Activated T-cell treated with anti-CD3 and anti-CD28 coated beads, Interleukin-2, amount 50 U/mL, for 72 hours (primary cell): ENCODE results near the gene CHSY3. TPM values are rescaled to one million over a fixed set of nuclear protein-coding genes. Genes with fewer than 3 reads are reported as not detected.

Experiments
- ATAC-seq, 2 donors: fragments of 150-1000 bp; cut with Tn5 transposase; replicated peaks in 1 of 2; 2 replicates each; pipeline ENCODE4 v1.10.0; 2021; ENCODE audit warnings: moderate library complexity in 2 of 2, mild to moderate bottlenecking in 1 of 2
- DNase-seq, 2 donors: peaks; one replicate each; pipeline ENCODE4 v3.0.0; 2021 to 2022; ENCODE audit warnings: mixed read lengths in 1 of 2
- H3K27ac Mint-ChIP-seq: one replicate; pipeline ENCODE4 v1.8.0; 2022; ENCODE audit warnings: mild to moderate bottlenecking, moderate library complexity, mixed read lengths
- H3K27me3 Mint-ChIP-seq: one replicate; pipeline ENCODE4 v1.8.0; 2022; ENCODE audit warnings: low read depth, mixed read lengths
- H3K36me3 Mint-ChIP-seq, 2 donors: one replicate each; pipeline ENCODE4 v1.8.0; 2022; ENCODE audit warnings: mixed read lengths in 2 of 2, mild to moderate bottlenecking in 1 of 2; ENCODE audit not compliant: insufficient read depth in 2 of 2
- H3K4me1 Mint-ChIP-seq: one replicate; pipeline ENCODE4 v1.8.0; 2022; ENCODE audit warnings: low read depth, mixed read lengths
- H3K4me3 Mint-ChIP-seq, 2 donors: one replicate each; pipeline ENCODE4 v1.8.0; 2022; ENCODE audit warnings: mild to moderate bottlenecking in 2 of 2, mixed read lengths in 2 of 2, moderate library complexity in 2 of 2
- H3K9me3 Mint-ChIP-seq, 2 donors: one replicate each; pipeline ENCODE4 v1.8.0; 2022; ENCODE audit warnings: mixed read lengths in 2 of 2
- total RNA-seq, 2 donors: library from RNA; stranded (reverse); gene quantifications; one replicate each; pipeline ENCODE4 v1.2.3, GENCODE V29; 2022

The CHSY3 gene
- total RNA-seq, 2 donors from 2014 or later, result not detected

- Mint-ChIP-seq H3K36me3 (no peaks in the 10 kb centered on the region), H3K4me3 (no peak overlapping the region), H3K4me1 (no peaks in the 10 kb centered on the region), H3K9me3 (peaks cover 6 to 11% of the 10 kb centered on the region in 2 donors), H3K27ac (no peak overlapping the region), H3K27me3 (no peaks in the 10 kb centered on the region)
- DNase-seq (no peak), ATAC-seq (no peak)
Observed at GRCh38 chr5:130017173-130017572, 112.9 kb downstream of the CHSY3 start.

- Mint-ChIP-seq H3K4me3 (no peak overlapping the region), H3K4me1 (no peaks in the 10 kb centered on the region), H3K36me3 (no peaks in the 10 kb centered on the region), H3K9me3 (peaks cover 4 to 11% of the 10 kb centered on the region in 2 donors), H3K27ac (no peak overlapping the region), H3K27me3 (no peaks in the 10 kb centered on the region)
- ATAC-seq, result no peak
- no peak for DNase-seq
Observed at GRCh38 chr5:130018641-130019040, 114.4 kb downstream of the CHSY3 start.

DNA sequence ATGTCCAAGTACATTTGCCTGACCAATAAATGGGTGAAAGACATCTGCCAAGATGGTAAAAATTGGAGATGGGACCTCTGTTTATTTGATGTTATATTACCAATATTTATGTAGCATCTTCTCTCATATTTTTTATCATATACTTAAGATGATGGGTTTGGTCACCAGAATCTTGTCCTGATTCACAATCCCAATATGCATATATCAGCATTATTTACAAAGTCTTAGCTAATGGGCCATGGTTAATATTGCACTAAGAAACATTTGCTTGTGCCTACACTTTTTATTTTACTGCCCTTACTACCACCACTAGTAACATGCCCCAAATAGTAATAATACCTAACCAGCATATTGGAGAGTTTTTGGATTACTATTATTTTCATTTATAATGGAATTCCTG is 116.7 kb downstream of the CHSY3 start:
- Mint-ChIP-seq H3K27ac (no peak overlapping the region), H3K9me3 (peaks cover 0 to under 1% of the 10 kb centered on the region in 2 donors), H3K4me1 (no peaks in the 10 kb centered on the region), H3K27me3 (no peaks in the 10 kb centered on the region), H3K36me3 (no peaks in the 10 kb centered on the region), H3K4me3 (no peak overlapping the region)
- ATAC-seq (no peak), DNase-seq (no peak)

DNA sequence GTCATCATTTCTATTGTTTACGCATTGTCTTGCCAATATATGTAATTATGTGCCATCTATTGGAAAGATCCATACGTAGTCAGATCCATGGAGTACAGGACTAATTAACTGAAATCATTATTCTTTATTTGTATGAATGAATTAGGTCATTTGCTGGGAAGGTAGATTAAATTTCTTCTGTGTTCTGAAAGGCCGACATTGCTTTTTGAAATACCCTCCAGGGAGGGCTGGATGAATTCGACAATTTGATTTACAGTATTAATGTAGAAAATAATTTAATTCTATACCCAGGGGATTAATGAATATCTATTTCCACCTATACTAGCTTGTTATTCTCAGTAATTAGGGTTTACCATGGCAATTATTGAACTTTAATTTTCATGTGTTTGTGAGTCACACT is 117.6 kb downstream of the CHSY3 start:
- Mint-ChIP-seq H3K9me3 (no peaks in the 10 kb centered on the region), H3K36me3 (no peaks in the 10 kb centered on the region), H3K27ac (no peak overlapping the region), H3K27me3 (no peaks in the 10 kb centered on the region), H3K4me1 (no peaks in the 10 kb centered on the region), H3K4me3 (no peak overlapping the region)
- ATAC-seq (no peak), DNase-seq (no peak)

- ATAC-seq, result no peak
- Mint-ChIP-seq H3K9me3 (peaks cover 0 to under 1% of the 10 kb centered on the region in 2 donors), H3K27me3 (no peaks in the 10 kb centered on the region), H3K36me3 (no peaks in the 10 kb centered on the region), H3K4me3 (no peak overlapping the region), H3K27ac (no peak overlapping the region), H3K4me1 (no peaks in the 10 kb centered on the region)
- DNase-seq, result no peak
Observed at GRCh38 chr5:130023604-130024003, 119.3 kb downstream of the CHSY3 start.

DNA sequence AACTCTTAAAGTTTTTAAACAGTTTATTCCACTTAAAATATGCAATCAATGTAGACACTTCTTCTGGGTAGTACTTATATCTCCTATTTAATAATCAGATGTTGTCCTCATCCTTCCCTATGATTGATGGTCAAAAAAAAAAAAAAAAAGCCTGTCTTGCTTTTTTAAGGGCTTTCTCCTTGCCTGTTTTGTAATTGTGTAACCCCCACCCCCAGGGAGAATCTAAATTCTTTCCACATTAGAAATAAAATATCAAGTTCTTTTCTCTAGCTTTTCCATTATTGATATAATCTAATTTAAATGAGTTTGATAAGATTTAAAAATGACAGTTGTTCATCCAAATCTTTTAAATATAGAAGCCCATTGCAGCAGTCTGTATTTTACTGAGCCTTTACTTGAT is 119.7 kb downstream of the CHSY3 start:
- Mint-ChIP-seq H3K9me3 (peaks cover 0 to 4% of the 10 kb centered on the region in 2 donors), H3K4me1 (no peaks in the 10 kb centered on the region), H3K36me3 (no peaks in the 10 kb centered on the region), H3K4me3 (no peak overlapping the region), H3K27me3 (no peaks in the 10 kb centered on the region), H3K27ac (no peak overlapping the region)
- ATAC-seq (no peak), DNase-seq (no peak)

GRCh38 chr5:130025511-130025910 is 121.2 kb downstream of the CHSY3 start:
- Mint-ChIP-seq H3K36me3 (no peaks in the 10 kb centered on the region), H3K27ac (no peak overlapping the region), H3K4me3 (no peak overlapping the region), H3K27me3 (no peaks in the 10 kb centered on the region), H3K4me1 (no peaks in the 10 kb centered on the region), H3K9me3 (peaks cover 0 to 4% of the 10 kb centered on the region in 2 donors)
- no peak for DNase-seq
- no peak for ATAC-seq

DNA sequence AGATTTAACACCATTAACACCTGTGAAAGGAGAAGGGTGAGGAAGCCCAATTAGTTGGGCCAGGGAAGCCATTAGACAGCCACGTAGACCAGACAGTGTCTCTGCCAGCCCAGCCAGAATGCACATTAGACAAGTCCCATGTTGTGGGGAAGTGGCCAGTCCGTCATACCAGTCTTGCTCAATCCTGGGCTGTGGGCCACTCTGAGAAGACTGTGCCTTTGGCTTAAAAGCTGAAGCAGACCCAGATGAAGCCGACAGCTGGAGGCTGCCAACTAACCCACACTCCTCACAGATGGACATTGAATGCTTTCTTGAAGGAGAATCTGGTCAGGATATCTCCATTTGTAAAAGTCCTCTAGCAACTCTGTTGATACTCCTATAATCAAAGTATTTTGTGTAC is 128.5 kb downstream of the CHSY3 start:
- Mint-ChIP-seq H3K4me1 (no peaks in the 10 kb centered on the region), H3K36me3 (no peaks in the 10 kb centered on the region), H3K27me3 (no peaks in the 10 kb centered on the region), H3K9me3 (peaks cover 0 to 4% of the 10 kb centered on the region in 2 donors), H3K4me3 (no peak overlapping the region), H3K27ac (no peak overlapping the region)
- ATAC-seq (no peak), DNase-seq (no peak)

- no peak for ATAC-seq
Observed at GRCh38 chr5:130034566-130035210, 130.4 kb downstream of the CHSY3 start.

DNA sequence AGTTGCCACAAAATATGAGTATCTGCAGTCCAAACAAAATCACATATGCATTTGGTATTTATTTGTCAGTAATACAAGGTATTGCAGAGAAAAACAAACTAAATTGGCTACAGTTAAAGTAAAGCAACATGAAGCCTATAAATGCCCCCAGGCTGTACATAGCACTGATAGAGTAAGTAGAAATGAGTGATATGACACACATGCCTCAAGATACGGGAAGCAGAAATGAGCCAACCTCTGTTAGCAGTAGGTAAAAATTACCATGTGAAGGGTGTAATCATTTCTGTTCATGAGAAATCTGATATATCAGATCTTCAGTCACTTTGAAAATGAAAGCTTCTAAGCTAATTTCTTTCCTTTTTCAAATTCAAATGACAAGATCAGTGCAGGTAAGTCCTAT is 131.1 kb downstream of the CHSY3 start:
- Mint-ChIP-seq H3K36me3 (no peaks in the 10 kb centered on the region), H3K27me3 (no peaks in the 10 kb centered on the region), H3K27ac (no peak overlapping the region), H3K9me3 (no peaks in the 10 kb centered on the region), H3K4me1 (no peaks in the 10 kb centered on the region), H3K4me3 (no peak overlapping the region)
- ATAC-seq, result peak in 1 of 2 donors; percentile 76
- DNase-seq, result no peak

More at GRCh38 chr5:130034566-130035210, 130.4 kb downstream of the CHSY3 start:
- DNase-seq, result no peak
- Mint-ChIP-seq H3K4me1 (no peaks in the 10 kb centered on the region), H3K4me3 (no peak overlapping the region), H3K27ac (no peak overlapping the region), H3K27me3 (no peaks in the 10 kb centered on the region), H3K9me3 (no peaks in the 10 kb centered on the region), H3K36me3 (no peaks in the 10 kb centered on the region)

DNA sequence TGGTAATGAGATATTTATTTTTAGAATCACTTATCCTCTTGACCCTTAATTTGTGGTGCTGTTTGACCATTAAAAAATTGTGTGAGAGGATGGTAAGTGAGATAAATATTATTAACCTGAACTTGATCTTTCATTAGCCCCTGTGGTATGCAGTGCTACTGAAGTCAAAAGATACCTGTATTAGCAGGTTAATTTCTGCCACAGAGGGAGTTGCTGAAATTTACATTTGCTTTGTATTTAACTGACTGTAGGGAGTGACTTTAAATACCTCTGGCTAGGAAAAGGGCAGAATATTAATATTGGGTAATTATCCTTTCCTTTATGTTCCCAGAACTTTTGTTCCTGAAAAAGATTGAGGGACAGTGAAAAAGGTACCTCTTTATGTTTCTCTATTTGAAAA is 133.6 kb downstream of the CHSY3 start:
- Mint-ChIP-seq H3K36me3 (no peaks in the 10 kb centered on the region), H3K27ac (no peak overlapping the region)

GRCh38 chr5:130043834-130044233 is 139.6 kb downstream of the CHSY3 start:
- Mint-ChIP-seq H3K27ac (no peak overlapping the region), H3K36me3 (no peaks in the 10 kb centered on the region), H3K4me3 (no peak overlapping the region), H3K9me3 (no peaks in the 10 kb centered on the region), H3K27me3 (no peaks in the 10 kb centered on the region), H3K4me1 (no peaks in the 10 kb centered on the region)
- ATAC-seq (no peak), DNase-seq (no peak)

More for the DNA sequence above, 133.6 kb downstream of the CHSY3 start:
- ATAC-seq, result no peak
- H3K4me3 Mint-ChIP-seq, result no peak overlapping the region
- no peaks in the 10 kb centered on the region for H3K27me3 Mint-ChIP-seq
- H3K9me3 Mint-ChIP-seq, result no peaks in the 10 kb centered on the region
- H3K4me1 Mint-ChIP-seq, result no peaks in the 10 kb centered on the region
- no peak for DNase-seq

DNA sequence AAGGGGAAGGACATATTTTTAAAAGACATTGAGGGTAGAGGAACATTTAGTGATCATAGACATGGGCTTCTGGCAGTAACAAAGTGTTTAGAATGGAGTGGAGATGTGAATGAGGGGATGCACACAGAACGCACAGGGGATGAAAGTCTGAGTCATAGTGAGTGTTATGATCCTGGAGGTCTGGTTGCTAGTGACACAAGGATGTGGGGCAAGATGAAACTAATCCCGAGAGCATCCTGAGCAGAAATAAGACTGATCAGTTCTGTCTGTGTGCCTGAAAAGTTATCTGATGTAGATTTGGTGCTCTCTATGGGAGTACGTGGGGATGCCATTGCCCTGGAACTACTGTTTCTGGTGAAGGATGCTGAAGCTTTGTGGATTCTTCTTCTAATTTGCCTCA is 141.1 kb downstream of the CHSY3 start:
- Mint-ChIP-seq H3K4me1 (no peaks in the 10 kb centered on the region), H3K9me3 (no peaks in the 10 kb centered on the region), H3K27ac (no peak overlapping the region), H3K4me3 (no peak overlapping the region), H3K27me3 (no peaks in the 10 kb centered on the region), H3K36me3 (no peaks in the 10 kb centered on the region)
- ATAC-seq (no peak), DNase-seq (no peak)

- no peak overlapping the region for H3K4me3 Mint-ChIP-seq
- no peak for ATAC-seq
- H3K4me1 Mint-ChIP-seq, result no peaks in the 10 kb centered on the region
- no peak for DNase-seq
- H3K27ac Mint-ChIP-seq, result no peak overlapping the region
- H3K36me3 Mint-ChIP-seq, result no peaks in the 10 kb centered on the region
- peaks cover 8% of the 10 kb centered on the region for H3K27me3 Mint-ChIP-seq
- H3K9me3 Mint-ChIP-seq, result no peaks in the 10 kb centered on the region
Observed at GRCh38 chr5:130050585-130050984, 146.3 kb downstream of the CHSY3 start.
